Activated CD4-positive, alpha-beta T cell treated with anti-CD3 and anti-CD28 coated beads, Interleukin-2, amount 50 U/mL, for 24 hours (primary cell): ENCODE data around the gene CTTNBP2.

ENCODE experiments used
- DNase-seq, 2 donors: peaks; one replicate each; pipeline ENCODE4 v3.0.0-alpha.2; 2020; ENCODE audit warnings: low read depth in 1 of 2, low spot score in 1 of 2

CTTNBP2 gene

DNA sequence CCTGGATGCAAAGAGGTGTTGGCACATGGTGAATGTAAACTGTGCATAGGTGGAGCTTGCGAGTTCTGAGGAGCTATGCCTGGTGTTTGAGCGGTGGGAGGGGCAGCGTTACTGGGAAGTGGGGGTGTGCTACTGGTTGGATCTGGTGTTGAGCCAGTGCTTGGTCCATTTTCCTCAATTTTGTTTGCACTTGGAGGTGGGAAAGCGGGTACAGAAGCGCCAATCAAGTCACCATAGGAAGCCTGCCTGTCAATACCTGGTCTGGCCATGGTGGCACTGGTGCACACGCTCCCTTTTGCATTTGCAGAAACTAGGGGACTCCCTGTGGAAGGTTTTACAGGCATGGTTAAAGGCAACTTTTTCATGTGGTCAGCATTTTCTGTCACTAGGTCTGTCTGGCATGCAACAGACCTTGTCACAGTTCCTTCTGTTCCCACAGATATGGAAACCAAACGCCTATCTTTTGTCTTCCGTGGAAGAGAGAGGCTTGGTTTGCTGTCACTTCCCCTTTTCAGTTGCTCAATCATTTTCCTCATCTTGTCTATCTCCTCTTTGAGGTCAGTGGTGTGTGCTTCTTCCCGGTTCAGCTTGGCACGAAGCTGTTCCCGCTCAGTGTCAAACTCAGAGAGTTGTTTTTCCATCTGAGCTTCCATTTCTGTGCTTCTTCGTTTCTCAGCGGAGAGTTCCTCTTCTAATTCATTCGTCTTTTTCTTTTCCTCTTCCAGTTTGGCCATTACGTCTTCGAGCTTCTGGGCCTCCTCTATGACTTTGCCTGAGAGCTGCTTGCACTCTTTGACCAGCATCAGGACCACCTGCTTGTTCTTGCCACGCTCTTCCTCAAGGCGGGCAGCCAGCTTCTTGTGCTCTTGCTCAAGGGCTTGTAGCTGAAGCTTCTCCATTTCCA lies 81.1 kb downstream of the CTTNBP2 start:
- no peak for DNase-seq

DNA sequence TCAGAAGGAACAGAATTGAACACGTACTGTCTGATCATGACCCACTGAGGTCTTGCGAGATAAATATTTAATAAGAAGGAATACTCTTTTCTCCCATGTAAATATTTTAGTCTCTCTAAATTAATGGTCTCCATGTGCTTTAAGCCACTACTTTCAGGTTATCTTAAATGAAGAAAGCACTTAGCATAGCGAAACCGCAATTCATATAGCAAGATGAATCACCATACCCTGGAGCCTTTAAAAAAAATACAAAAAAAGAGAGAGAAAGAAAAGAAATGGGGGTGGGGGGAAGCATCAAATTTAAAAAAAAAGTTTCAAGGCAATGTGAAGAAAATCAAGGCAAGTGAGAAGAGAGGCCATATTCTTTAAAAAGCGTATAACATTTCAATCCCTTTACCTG lies 82.5 kb downstream of the CTTNBP2 start:
- no peak for DNase-seq

- no peak for DNase-seq
These were observed 83.0 kb downstream of the CTTNBP2 start for GRCh38 chr7:117790251-117790650.

GRCh38 chr7:117785431-117785830 lies 87.8 kb downstream of the CTTNBP2 start:
- DNase-seq = no peak

- DNase-seq = no peak
These were observed 88.9 kb downstream of the CTTNBP2 start for GRCh38 chr7:117784315-117784714.

DNA sequence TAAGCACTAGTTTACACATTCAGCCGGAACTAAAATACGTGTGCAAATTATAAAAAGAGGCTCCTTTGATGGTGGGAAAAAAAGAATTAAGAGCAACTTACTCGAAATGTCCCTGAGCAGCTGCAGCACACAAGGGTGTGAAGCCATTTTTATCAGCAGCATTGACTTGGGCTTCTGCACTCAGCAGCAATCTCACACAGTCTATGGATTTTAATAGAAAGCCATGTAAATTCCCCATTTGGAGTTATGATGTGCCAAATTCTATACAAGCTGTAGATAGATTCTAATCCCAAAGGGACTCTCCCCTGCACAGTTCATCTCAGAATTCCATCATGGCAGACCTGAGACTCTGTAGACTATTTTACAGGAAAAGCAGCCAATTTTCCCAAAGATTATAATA lies 90.5 kb downstream of the CTTNBP2 start:
- no peak for DNase-seq

DNA sequence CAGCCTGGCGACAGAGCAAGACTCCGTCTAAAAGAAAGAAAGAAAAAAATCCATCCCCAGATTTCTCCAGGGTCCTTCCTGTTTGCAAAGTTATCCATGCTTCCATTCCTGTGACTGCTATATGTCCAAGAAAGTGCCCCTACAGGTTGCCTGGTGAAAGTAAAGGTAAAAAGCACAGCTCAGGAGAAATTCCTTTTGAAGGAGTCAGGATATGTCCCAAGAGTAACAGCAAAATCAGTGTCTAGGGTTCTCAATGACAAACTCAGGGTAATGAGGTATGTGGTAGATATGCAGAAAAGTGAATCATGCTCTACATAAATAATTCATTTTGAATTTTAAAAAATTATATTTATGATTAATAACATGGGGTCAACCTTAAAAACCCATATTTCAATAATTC lies 91.5 kb downstream of the CTTNBP2 start:
- DNase-seq = no peak

DNA sequence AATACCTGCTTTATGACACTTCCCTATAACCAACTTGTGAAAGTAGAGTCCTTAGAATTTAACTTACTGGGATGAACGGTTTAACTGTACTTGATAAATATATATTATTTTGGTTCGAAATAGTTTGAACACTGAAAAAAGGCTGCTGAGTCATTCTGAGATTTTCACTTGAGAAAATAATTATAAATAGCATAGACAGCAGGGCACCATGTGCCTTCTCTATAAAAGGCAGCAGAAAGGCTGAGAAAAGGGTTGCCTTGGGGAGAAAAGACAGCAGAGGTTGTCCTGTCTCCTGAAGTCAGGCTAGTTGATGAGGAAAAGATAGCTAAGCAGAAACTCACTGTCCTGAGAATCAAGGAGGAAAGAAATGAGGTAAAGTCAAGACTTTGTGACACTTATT lies 92.4 kb downstream of the CTTNBP2 start:
- DNase-seq = no peak

GRCh38 chr7:117777335-117778142 lies 95.7 kb downstream of the CTTNBP2 start:
- DNase-seq = no peak

- no peak for DNase-seq
These were observed 97.0 kb downstream of the CTTNBP2 start for GRCh38 chr7:117776224-117776623.

GRCh38 chr7:117775801-117776200 lies 97.4 kb downstream of the CTTNBP2 start:
- no peak for DNase-seq

DNA sequence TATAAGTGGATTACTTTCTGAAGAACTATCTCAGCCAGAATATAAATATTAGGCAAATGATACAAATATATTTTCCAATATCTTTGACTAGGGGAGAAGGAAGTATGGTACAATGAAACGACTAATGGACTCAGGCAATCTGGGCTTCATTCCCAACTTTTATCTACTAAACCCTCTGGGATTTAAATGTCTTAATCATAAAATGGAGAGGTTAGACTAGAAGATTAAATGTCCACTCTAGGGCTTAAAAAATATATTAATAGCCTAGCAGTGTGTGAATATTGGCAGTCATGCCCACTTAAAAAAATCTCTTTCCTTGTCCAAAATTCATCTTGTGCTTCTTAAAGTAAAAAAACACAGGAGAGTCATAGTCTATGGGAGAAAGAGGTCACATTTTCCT lies 98.3 kb downstream of the CTTNBP2 start:
- no peak for DNase-seq

DNA sequence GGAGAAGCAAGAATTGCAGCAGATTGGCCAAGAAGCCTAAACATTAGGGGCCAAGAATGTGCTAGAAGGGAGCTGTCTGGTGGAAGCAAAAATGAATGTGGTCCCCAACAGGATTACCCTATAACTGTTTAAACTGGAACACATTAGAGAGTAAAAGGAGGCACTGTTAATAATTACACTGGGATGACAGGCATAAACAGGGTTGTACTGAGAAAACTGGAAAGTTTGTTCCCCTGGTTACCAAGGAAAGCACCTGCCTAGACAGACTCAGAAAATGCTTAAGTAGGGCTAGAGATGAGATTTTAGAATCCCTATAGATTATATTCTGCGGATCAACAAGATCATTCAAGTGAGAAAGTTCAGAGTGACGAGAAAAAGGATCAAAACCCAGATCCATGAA lies 100.8 kb downstream of the CTTNBP2 start:
- DNase-seq = no peak

GRCh38 chr7:117771756-117772155 lies 101.5 kb downstream of the CTTNBP2 start:
- DNase-seq = no peak

DNA sequence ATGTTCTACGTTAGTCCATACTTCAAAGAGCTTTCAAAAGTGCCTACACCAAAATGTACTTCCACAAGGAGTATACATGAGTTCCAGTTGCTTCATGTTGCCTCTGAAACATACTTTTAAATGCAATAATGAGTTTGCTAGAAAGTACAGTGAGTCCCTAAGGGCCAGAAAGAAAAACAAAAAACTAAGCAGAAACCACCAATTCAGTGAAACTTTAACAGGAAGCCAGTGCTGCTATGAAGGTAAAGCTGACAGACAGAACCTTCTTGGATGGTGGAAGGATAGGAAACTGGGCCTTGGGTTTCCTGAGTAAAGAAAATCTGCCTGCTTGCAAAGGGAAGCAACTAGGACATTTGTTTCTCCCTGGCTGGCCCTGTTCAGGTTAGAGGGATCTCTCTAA lies 104.2 kb downstream of the CTTNBP2 start:
- DNase-seq = no peak

GRCh38 chr7:117767951-117768350 lies 105.3 kb downstream of the CTTNBP2 start:
- no peak for DNase-seq

GRCh38 chr7:117766913-117767312 lies 106.3 kb downstream of the CTTNBP2 start:
- no peak for DNase-seq

DNA sequence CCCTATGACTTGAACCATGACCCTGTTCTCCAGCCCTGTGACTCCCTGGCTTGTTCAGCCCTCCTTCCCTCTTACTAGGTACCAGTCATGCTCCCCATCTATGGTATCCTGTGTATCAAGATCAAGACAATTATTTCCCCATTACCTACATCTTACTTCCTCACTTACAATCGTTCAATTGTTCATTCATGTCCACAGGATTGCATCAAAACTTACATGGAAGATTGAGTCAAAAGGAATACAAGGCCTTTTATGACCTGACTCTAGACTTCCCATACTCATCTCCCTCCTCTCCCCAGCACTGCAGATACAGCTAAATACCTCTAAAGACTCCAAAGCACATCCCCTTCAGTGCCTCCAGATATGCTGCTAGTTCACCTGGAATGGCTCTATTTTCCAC lies 109.2 kb downstream of the CTTNBP2 start:
- no peak for DNase-seq

GRCh38 chr7:117762055-117762454 lies 111.2 kb downstream of the CTTNBP2 start:
- DNase-seq = no peak

- no peak for DNase-seq
These were observed 113.1 kb downstream of the CTTNBP2 start for GRCh38 chr7:117759950-117760640.

GRCh38 chr7:117757440-117757839 lies 115.8 kb downstream of the CTTNBP2 start:
- DNase-seq = no peak
